Measurements from ENCODE around the gene SP5. TPM values are rescaled to one million over a fixed set of nuclear protein-coding genes. Genes with fewer than 3 reads are reported as not detected.

The SP5 gene
- total RNA-seq, 2 donors from 2014 or later: 60.3 to 103 TPM

DNA sequence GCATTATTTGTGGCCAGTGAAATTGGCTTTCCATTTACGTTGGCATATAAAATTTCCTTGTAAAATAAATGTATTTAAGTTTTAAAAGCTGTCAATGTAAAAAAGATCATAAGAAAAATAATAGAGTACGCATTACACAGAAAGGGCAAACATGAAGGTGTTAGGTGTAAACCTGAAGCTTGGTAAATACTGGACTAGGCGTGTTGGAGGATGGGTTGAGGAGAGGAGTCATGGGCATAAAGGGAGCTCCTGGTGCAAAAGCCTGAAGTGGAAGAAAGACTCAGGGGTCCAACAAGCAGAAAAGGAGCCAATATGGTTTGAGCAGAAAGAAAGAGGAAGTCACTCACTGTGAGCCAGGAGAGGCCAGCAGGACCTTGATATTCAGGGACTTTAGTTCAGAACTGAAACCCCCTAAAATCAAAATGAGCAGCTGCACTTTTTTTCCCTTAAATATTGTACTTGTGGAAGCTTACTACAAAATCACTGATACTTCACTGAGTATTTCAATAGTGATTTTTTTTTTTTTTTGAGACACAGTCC is 24.4 kb downstream of the SP5 start:
- Histone ChIP-seq H3K27me3 (ENCODE audit: control insufficient read depth, insufficient read depth, low read length, poor library complexity, severe bottlenecking) (no peaks in the 10 kb centered on the region), H3K27ac (ENCODE audit: low read depth, low read length) (no peak overlapping the region), H3K4me1 (ENCODE audit: control insufficient read depth, insufficient read depth, low read length) (no peaks in the 10 kb centered on the region), H3K9me3 (ENCODE audit: control insufficient read depth, low read length) (peaks cover 17% of the 10 kb centered on the region), H3K4me3 (ENCODE audit: low read length) (no peak overlapping the region), H3K9ac (ENCODE audit: extremely low read depth, low read length, poor library complexity, severe bottlenecking) (no peak overlapping the region), H3K36me3 (ENCODE audit: control insufficient read depth, insufficient read depth, low read length) (no peaks in the 10 kb centered on the region)
- Mint-ChIP-seq H3K4me3 (no peak overlapping the region), H3K27me3 (ENCODE audit: insufficient read depth) (no peaks in the 10 kb centered on the region), H3K9me3 (peaks cover 28% of the 10 kb centered on the region), H3K27ac (no peak overlapping the region), H3K36me3 (ENCODE audit: low read depth) (peaks cover 32% of the 10 kb centered on the region), H3K4me1 (peaks cover 10% of the 10 kb centered on the region)
- no peak for DNase-seq
- TF ChIP-seq, protein P1, sequence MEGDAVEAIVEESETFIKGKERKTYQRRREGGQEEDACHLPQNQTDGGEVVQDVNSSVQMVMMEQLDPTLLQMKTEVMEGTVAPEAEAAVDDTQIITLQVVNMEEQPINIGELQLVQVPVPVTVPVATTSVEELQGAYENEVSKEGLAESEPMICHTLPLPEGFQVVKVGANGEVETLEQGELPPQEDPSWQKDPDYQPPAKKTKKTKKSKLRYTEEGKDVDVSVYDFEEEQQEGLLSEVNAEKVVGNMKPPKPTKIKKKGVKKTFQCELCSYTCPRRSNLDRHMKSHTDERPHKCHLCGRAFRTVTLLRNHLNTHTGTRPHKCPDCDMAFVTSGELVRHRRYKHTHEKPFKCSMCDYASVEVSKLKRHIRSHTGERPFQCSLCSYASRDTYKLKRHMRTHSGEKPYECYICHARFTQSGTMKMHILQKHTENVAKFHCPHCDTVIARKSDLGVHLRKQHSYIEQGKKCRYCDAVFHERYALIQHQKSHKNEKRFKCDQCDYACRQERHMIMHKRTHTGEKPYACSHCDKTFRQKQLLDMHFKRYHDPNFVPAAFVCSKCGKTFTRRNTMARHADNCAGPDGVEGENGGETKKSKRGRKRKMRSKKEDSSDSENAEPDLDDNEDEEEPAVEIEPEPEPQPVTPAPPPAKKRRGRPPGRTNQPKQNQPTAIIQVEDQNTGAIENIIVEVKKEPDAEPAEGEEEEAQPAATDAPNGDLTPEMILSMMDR (conservative IDR thresholded peaks at IDR 0.05): no peak
- 89 to 100% methylated on average over 3 of the region's 3 CpGs for WGBS, 2 experiments (ENCODE audit: insufficient coverage in 1 of 2, insufficient read length in 1 of 2)

DNA sequence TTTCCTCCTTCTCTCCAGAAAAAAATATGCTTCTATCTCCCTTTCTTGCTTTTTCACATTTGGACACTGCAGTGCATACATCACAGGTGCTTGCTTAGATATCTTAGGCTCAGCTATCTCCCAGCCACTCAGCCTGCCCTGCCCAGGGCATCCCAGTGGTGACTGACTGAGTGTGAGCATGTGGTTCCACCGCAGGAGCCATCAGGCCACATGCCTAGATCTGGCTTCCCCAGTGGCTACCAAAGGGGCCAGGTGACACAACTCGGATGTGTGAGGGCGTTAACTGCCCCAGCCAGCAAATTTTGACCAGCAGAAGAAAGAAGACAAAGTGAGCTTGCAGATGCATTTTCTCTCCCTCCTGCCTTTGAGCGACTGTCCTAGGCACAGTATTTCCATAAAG is 25.5 kb downstream of the SP5 start:
- 78 to 86% methylated on average over 4 of the region's 4 CpGs for WGBS, 2 experiments (ENCODE audit: insufficient coverage in 1 of 2, insufficient read length in 1 of 2)
- Histone ChIP-seq H3K4me1 (ENCODE audit: control insufficient read depth, insufficient read depth, low read length) (no peaks in the 10 kb centered on the region), H3K4me3 (ENCODE audit: low read length) (no peak overlapping the region), H3K36me3 (ENCODE audit: control insufficient read depth, insufficient read depth, low read length) (no peaks in the 10 kb centered on the region), H3K9ac (ENCODE audit: extremely low read depth, low read length, poor library complexity, severe bottlenecking) (no peak overlapping the region), H3K27ac (ENCODE audit: low read depth, low read length) (no peak overlapping the region), H3K27me3 (ENCODE audit: control insufficient read depth, insufficient read depth, low read length, poor library complexity, severe bottlenecking) (no peaks in the 10 kb centered on the region), H3K9me3 (ENCODE audit: control insufficient read depth, low read length) (peaks cover 17% of the 10 kb centered on the region)
- Mint-ChIP-seq H3K9me3 (peaks cover 21% of the 10 kb centered on the region), H3K27ac (no peak overlapping the region), H3K4me3 (no peak overlapping the region), H3K36me3 (ENCODE audit: low read depth) (peaks cover 28% of the 10 kb centered on the region), H3K4me1 (peaks cover 11% of the 10 kb centered on the region), H3K27me3 (ENCODE audit: insufficient read depth) (no peaks in the 10 kb centered on the region)
- DNase-seq: peak; percentile 72
- TF ChIP-seq, protein P1 (conservative IDR thresholded peaks at IDR 0.05): no peak

DNA sequence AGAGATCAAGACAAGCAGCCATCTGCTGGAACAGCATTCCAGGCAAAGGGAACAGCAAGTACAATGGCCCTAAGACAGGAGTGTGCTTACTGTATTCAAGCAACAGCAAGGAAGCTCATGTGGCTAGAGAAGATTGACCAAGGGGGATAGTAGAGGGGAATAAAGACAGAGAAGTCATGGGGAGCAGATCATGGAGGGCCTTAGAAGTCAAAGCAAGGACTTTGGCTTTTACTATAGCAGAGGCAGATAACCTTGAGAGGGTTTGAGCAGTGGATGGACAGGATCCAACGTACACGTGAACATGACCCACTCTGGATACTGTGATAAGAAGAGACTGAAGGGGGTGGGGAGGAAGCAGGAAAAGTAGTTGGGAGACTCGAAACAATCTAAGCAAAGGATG is 26.9 kb downstream of the SP5 start:
- Histone ChIP-seq H3K4me3 (ENCODE audit: low read length) (no peak overlapping the region), H3K27me3 (ENCODE audit: control insufficient read depth, insufficient read depth, low read length, poor library complexity, severe bottlenecking) (no peaks in the 10 kb centered on the region), H3K9me3 (ENCODE audit: control insufficient read depth, low read length) (peaks cover 8% of the 10 kb centered on the region), H3K9ac (ENCODE audit: extremely low read depth, low read length, poor library complexity, severe bottlenecking) (no peak overlapping the region), H3K36me3 (ENCODE audit: control insufficient read depth, insufficient read depth, low read length) (no peaks in the 10 kb centered on the region), H3K4me1 (ENCODE audit: control insufficient read depth, insufficient read depth, low read length) (no peaks in the 10 kb centered on the region), H3K27ac (ENCODE audit: low read depth, low read length) (no peak overlapping the region)
- H3K36me3 Mint-ChIP-seq (ENCODE audit: low read depth): peaks cover 17% of the 10 kb centered on the region
- no peak for DNase-seq
- no peak overlapping the region for H3K27ac Mint-ChIP-seq
- H3K27me3 Mint-ChIP-seq (ENCODE audit: insufficient read depth): no peaks in the 10 kb centered on the region
- peaks cover 9% of the 10 kb centered on the region for H3K9me3 Mint-ChIP-seq
- 96% methylated on average over 3 of the region's 3 CpGs for WGBS, 2 experiments (ENCODE audit: insufficient coverage in 1 of 2, insufficient read length in 1 of 2)
- H3K4me3 Mint-ChIP-seq: no peak overlapping the region
- TF ChIP-seq, protein P1 (conservative IDR thresholded peaks at IDR 0.05): no peak
- H3K4me1 Mint-ChIP-seq: peaks cover 11% of the 10 kb centered on the region

All from endodermal cell (in vitro differentiated cells).